ENCODE data around the gene FBXL7. TPM values are rescaled to one million over a fixed set of nuclear protein-coding genes. Genes with fewer than 3 reads are reported as not detected.

The FBXL7 gene
- total and polyA plus RNA-seq, 2 donors (not counting 3 experiments of a cell fraction or from before 2014, with no cell fraction given), result 23.5 to 32.2 TPM

GRCh38 chr5:15880201-15880600, 380.2 kb downstream of the FBXL7 start:
- no peaks in the 10 kb centered on the region for H3K79me2 ChIP-seq (ENCODE audit: control insufficient read depth, insufficient read depth, low read length)
- no peak overlapping the region for H3K4me3 ChIP-seq (replicated peaks in 1 of 3; ENCODE audit: insufficient read depth in 1 of 3, low read depth in 1 of 3, low read length in 3 of 3)
- no TSS peak for BruUV-seq (replicated peaks)
- no peaks in the 10 kb centered on the region for H3K9me1 ChIP-seq (replicated peaks; ENCODE audit: control insufficient read depth, extremely low read depth, insufficient read depth, low read length)
- H3K9me3 ChIP-seq (replicated peaks; ENCODE audit: control insufficient read depth, insufficient read depth, low read length), result no peaks in the 10 kb centered on the region
- TF ChIP-seq EZH2 (IDR thresholded peaks at IDR 0.05; ENCODE audit: borderline replicate concordance, low read depth, low read length, severe bottlenecking) (no peak), JUN (IDR thresholded peaks at IDR 0.05; ENCODE audit: borderline replicate concordance, insufficient read depth, insufficient read length, low read depth) (no peak), FOS (IDR thresholded peaks at IDR 0.05; ENCODE audit: borderline replicate concordance, insufficient read depth, low read length) (no peak), GATA2 (IDR thresholded peaks at IDR 0.05; ENCODE audit: insufficient read depth, insufficient read length, low read depth, low read length) (no peak), POLR2AphosphoS5 (IDR thresholded peaks at IDR 0.05; ENCODE audit: insufficient read depth, low read depth, low read length) (no peak), MAX (IDR thresholded peaks at IDR 0.05; ENCODE audit: insufficient read depth, insufficient read length) (no peak), MYC (IDR thresholded peaks at IDR 0.05; ENCODE audit: low read depth, low read length) (no peak), POLR2A (IDR thresholded peaks at IDR 0.05; ENCODE audit: low read depth, low read length) (no peak)
- TF ChIP-seq, protein P1, sequence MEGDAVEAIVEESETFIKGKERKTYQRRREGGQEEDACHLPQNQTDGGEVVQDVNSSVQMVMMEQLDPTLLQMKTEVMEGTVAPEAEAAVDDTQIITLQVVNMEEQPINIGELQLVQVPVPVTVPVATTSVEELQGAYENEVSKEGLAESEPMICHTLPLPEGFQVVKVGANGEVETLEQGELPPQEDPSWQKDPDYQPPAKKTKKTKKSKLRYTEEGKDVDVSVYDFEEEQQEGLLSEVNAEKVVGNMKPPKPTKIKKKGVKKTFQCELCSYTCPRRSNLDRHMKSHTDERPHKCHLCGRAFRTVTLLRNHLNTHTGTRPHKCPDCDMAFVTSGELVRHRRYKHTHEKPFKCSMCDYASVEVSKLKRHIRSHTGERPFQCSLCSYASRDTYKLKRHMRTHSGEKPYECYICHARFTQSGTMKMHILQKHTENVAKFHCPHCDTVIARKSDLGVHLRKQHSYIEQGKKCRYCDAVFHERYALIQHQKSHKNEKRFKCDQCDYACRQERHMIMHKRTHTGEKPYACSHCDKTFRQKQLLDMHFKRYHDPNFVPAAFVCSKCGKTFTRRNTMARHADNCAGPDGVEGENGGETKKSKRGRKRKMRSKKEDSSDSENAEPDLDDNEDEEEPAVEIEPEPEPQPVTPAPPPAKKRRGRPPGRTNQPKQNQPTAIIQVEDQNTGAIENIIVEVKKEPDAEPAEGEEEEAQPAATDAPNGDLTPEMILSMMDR (IDR thresholded peaks at IDR 0.05; ENCODE audit: extremely low read depth in 1 of 2, insufficient read depth in 1 of 2, low read depth in 1 of 2, low read length in 2 of 2), result no peak
- intact Hi-C loops (cut with micrococcal nuclease) (no loop called here), dilution Hi-C loops (cut with MboI; ENCODE audit: extremely low pct_ligation_motif_present, low sequenced_read_pairs) (no loop called here)
- CTCF ChIA-PET, result interaction anchor here (0.6 to 2.6 kb wide), 4 partner anchors 15 to 774 kb away, joined by 3 to 8 read pairs (median 4); no protein-coding TSS in a partner anchor
- FAIRE-seq, result no peak
- H3K4me1 ChIP-seq (ENCODE audit: control insufficient read depth, extremely low read depth, insufficient read depth, low read length), result no peaks in the 10 kb centered on the region
- H3K27ac ChIP-seq (ENCODE audit: insufficient read depth, low read depth, low read length), result no peak overlapping the region
- POLR2A ChIA-PET, result no interaction called here
- DNase-seq (ENCODE audit: low read depth, low spot score), result no peak
- no peaks in the 10 kb centered on the region for H4K20me1 ChIP-seq (replicated peaks; ENCODE audit: control insufficient read depth, extremely low read depth, insufficient read depth, low read length)
- H3K9ac ChIP-seq (replicated peaks; ENCODE audit: extremely low read depth, insufficient read depth, low read length), result no peak overlapping the region
- no peak overlapping the region for H3K4me2 ChIP-seq (ENCODE audit: insufficient read depth, low read length)
- H2AFZ ChIP-seq (ENCODE audit: low read depth, low read length), result no peak overlapping the region
- no peaks in the 10 kb centered on the region for H3K36me3 ChIP-seq (ENCODE audit: control insufficient read depth in 2 of 2, extremely low read depth in 1 of 2, insufficient read depth in 2 of 2, low read length in 2 of 2)
- H3K27me3 ChIP-seq (ENCODE audit: control insufficient read depth in 2 of 2, insufficient read depth in 2 of 2, low read length in 2 of 2), result no peaks in the 10 kb centered on the region

Measured in endothelial cell of umbilical vein (primary cell).